RCC 7860 (cell line): Measurements from ENCODE around the gene ZNF276.
"Not testable (repeated sequence)": the region's sequence is repeated elsewhere in the genome, so short reads cannot be mapped to it uniquely, and the experiment has no call there.

ENCODE experiments used
- DNase-seq: peaks from one replicate; pipeline ENCODE4 v3.0.0-alpha.2; 2015; ENCODE audit warnings: low spot score
- FAIRE-seq: peaks from 2 replicates; lab custom pipeline; 2012; peaks lifted over from hg19 to GRCh38; lab: Jason Lieb, UNC

The ZNF276 gene

DNA sequence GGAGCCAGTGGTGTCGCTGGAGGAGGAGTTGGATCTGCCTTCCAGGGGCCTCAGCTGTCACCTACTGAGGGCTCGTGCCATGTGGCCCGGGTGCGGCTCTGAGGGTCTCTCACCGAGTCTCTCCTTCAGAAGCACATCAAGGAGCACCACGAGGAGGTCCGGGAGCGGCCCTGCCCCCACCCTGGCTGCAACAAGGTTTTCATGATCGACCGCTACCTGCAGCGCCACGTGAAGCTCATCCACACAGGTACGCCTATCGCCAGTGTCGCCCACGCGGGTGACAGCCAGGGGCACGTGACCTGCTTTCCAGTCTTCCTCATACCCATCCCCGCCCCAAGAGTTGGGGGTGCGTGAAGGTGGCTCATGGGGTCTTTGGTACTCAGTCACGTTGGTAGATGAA is 12.5 kb downstream of the ZNF276 start:
- DNase-seq (no peak), FAIRE-seq (no peak)

DNA sequence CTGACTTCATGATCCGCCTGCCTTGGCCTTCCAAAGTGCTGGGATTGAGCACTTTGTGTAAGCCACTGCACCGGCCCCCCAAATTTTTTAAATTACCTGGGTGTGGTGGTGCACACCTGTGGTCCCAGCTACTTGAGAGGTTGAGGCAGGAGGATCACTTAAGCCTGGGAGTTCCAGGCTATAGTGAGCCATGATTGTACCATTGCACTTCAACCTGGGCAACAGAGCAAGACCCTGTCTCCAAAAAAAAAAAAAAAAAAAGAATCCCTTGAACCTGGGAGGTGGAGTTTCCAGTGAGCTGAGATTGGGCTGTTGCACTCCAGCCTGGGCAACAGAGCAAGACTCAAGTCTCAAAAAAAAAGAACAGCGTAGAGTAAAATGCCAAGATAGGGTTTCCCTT is 15.2 kb downstream of the ZNF276 start:
- no peak for FAIRE-seq

DNA sequence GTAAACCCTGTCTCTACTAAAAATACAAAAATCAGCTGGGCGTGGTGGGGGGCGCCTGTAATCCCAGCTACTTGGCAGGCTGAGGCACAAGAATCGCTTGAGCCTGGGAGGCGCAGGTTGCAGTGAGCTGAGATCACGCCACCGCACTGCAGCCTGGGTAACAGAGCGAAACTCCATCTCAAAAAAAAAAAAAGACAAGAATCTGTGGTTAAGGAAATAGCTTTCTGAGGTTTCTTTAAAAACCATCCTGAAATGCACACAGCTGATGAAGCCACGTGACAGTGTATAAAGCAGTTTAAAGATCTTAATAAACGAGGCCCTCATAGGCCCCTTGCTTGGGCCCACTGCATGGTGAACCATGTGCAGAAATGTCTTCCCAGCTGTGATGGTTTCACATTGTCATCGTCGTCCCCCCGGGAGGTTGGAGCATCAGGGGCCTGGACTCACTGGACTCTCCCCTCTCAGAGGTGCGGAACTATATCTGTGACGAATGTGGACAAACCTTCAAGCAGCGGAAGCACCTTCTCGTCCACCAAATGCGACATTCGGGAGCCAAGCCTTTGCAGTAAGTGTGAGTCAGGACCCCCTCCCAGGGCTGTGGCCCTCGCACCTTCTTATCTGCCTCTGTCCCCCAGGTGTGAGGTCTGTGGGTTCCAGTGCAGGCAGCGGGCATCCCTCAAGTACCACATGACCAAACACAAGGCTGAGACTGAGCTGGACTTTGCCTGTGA is 16.2 kb downstream of the ZNF276 start:
- FAIRE-seq (no peak), DNase-seq (no peak)

More for the DNA sequence above, 15.2 kb downstream of the ZNF276 start:
- no peak for DNase-seq

DNA sequence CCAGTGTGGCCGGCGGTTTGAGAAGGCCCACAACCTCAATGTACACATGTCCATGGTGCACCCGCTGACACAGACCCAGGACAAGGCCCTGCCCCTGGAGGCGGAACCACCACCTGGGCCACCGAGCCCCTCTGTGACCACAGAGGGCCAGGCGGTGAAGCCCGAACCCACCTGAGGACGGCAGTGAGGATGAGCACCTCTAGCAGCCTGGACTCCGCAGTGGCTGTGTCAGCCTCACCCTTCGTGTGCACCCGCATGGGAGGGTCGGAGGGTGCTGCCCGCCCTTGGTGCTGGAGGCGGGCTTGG is 16.7 kb downstream of the ZNF276 start:
- DNase-seq (no peak), FAIRE-seq (no peak)

DNA sequence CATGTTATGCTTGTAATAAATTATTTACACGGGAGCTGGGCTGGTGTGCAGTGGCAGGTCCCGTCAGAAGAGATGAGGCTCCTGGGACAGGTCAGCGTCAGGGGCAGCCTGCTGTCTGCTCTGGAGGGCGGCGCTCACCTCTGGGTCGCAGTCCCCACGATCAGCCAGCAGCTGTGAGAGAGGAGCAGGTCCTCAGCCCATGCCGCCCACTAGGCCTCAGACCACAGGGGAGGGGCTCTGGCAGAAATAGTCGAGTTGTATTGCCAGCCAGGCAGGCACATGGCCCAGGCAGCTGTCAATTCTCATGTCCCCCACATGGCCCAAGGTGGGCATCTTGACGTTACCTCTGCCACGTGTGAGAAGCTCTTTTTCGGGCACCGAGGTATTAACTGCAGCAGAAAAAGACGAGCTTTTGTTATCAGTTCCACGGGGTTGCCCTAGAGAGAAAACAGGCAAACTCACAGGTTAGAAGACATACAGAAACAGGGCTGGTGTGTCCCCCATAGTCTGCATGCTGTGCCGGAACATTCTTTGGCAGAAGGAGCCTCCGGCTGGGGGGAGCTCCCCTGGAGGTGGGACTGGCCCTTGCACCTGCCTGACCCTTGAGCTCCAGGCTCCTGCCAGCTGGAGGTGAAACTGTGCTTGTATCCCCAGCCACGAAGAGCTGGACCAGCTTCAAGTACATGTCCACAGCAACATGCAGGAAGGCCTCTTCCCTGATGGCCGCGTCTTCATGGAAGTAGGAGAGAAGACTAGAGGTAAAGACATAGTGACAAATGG is 17.4 kb downstream of the ZNF276 start:
- FAIRE-seq (no peak), DNase-seq (no peak)

DNA sequence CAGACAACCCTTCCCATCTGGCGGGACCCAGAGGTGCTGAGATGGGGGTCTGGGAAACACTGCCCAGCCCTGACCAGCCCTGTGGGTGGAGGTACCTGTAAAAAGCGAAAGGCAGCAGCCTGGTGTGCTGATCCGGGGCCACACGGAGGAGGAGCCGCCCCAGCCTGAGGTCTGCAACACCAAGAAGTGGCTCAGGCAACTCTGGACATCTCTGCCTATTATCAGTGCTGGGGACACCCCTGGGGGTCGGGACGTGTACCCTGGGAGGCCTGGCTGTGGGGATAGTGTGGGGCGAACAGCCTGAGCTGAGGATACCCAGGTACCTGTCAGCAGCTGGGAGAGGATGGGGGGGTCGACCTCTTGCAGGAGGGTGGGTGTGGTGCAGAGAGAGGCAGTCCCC is 18.0 kb downstream of the ZNF276 start:
- DNase-seq (no peak), FAIRE-seq (no peak)

DNA sequence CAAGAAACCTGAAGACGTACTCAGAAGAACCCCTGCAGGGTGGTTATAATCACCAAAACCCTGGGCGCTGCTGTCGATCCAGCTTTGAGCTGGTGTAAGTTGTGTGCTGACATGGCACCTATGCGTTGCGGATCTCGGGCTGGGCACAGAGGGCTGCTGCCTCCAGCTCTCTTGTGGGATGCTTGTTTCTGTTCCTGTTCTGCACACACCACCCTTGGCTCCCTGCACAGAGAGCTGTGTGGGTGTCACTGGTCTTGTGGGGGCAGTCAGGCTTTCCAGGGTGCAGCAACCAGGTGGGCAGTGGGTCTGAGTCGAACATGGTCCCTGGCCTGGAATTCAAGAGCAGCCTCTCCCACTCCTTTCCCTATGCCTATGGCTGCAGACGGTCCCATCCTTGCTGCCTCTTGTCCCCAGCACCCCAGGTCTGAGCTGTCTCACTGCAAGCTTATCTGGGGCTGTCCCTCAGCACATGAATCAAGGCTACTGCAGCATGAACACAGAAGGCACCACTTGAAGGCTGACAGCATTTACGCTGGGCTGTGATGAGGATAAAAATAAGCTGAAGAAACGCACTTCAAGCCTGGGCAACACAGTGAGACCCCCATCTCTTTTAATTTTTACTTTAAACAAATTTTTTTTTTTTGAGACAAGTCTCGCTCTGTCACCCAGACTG is 20.1 kb downstream of the ZNF276 start:
- FAIRE-seq: no peak
- no peak for DNase-seq

DNA sequence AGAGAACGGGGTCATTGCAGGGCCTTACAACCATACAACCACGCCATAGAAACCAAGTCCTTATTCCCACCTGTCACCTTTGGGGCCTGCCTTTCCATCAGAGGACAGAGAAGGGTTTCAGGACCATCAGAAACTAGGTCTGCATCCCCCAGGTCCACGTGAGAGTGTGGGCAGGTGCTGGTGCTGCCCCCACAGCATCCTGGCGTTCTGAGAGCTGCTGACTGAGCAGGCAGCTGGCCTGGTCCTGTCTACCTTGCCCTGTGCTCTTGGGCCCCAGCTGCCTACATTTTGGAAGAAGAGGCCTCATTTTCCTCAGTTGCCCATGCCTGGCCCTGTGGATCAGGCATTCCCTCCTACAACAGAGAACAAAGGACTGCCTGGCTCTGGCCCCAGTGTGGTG is 21.6 kb downstream of the ZNF276 start:
- no peak for DNase-seq
- no peak for FAIRE-seq

DNA sequence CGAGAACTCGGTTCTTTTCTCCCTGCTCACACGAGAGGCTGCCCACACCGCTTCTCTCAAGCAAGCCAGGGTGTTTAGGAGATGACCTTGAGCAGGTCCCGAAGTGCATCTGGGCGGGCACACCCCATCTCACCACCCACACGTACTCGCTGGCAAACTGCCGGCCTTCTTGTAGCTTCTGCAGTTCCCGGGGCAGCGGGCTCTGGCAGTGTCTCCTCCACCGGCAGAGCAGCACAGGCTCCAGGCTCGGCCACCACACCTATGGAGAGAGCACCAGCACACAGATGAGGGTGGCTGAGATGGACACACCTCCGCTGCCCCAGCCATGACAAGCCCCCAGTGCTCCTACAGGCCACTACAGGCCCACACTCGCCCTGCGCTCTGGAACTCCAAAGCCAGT is 23.5 kb downstream of the ZNF276 start:
- DNase-seq: no peak
- FAIRE-seq: no peak

DNA sequence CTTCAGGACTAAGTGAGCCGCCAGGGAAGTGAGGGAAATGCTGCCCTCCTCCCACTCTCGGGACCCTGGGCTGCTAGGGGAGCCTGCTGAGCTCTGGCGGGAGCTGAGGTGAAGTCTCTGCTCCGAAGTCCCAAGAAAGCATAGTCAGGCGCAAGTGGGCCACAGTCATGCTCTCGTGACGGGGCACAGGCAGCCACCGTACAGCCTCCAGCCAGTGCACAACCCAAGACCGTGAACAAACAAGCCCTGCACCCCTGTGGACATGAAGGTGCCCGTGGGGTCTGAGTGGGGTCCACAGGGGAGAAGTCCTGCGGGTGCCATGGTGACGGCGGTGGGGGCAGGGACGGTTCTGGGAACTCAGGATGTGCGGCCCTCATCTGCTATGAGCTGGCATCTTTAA is 24.7 kb downstream of the ZNF276 start:
- FAIRE-seq: no peak

DNA sequence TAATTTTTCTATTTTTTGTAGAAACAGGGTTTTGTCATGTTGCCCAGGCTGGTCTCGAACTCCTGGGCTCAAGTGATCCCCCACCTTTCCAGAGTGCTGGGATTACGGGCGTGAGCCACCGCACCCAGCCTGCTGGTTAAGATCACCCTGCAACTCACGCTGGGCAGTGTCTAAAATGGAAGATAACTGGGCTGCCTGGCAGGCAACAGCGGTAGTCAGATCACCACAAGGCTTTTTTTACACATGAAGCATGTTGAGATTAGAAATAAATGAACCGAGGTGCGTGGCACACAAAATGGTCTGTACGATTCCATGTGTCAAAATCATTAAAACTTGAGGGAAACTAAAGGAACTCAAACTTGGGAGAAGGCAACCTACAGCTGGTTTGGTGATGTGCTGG is 26.7 kb downstream of the ZNF276 start:
- FAIRE-seq (no peak), DNase-seq (no peak)

More for the DNA sequence above, 24.7 kb downstream of the ZNF276 start:
- no peak for DNase-seq

DNA sequence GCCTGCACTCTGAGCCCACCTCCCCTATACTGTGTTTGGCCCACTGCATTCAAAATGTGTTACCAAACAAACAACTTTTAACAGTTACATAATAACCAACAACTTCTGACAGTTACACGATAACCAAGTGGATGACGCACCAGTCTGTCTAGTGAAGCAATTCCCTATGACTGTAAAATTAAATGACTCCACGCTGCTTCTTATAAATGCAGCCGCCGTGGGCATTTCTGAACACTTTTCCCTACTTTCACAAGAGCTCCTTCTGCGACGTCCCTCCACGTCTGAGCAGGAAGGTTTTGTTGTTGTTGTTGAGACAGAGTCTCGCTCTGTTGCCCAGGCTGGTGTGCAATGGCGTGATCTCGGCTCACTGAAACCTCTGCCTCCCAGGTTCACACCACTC is 27.6 kb downstream of the ZNF276 start:
- DNase-seq: no peak
- FAIRE-seq: no peak

DNA sequence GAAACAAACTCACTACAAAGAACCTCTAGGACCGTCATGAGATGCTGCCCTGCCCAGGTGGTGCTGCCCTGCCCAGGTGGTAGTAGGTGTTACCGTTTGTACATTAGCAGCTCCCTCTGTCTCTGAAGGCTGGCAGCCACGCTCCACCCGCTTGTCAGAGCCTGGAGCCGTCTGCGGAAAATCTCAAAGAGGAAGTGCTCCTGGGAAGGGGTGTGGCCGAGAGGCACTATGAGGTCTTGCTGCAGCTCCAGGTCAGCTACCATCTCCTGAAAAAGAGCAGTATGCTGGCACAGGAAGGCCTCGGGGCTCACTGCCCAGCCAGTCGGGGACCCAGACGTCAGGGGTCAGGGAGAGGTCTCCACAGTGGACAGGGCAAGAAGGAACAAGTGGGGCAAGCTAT is 28.3 kb downstream of the ZNF276 start:
- DNase-seq (no peak), FAIRE-seq (no peak)

DNA sequence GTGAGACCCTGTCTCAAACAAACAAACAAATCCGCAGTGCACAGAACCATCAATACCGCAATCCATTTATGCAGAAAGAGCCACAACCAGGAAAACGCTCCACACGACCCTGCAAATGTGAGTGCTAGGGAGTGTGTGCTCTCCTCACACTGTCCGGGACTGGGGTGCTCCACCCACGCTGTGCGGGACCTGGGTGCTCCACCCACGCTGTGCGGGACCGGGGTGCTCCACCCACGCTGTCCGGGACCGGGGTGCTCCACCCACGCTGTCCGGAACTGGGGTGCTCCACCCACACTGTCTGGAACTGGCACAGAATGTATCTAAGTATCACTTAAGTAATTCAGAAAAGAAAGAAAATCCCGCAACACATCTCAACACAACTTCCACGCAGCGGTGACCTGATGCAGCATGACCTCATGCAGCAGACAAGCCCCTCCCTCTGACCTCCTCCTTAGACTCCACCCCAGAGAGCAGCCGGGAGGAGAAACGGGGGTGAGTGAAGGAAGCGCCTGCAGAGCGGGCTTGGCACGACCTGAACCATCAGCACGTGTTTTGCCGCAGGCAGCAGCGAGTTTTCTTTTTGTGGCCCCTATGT is 38.5 kb downstream of the ZNF276 start:
- FAIRE-seq (no peak), DNase-seq (no peak)

DNA sequence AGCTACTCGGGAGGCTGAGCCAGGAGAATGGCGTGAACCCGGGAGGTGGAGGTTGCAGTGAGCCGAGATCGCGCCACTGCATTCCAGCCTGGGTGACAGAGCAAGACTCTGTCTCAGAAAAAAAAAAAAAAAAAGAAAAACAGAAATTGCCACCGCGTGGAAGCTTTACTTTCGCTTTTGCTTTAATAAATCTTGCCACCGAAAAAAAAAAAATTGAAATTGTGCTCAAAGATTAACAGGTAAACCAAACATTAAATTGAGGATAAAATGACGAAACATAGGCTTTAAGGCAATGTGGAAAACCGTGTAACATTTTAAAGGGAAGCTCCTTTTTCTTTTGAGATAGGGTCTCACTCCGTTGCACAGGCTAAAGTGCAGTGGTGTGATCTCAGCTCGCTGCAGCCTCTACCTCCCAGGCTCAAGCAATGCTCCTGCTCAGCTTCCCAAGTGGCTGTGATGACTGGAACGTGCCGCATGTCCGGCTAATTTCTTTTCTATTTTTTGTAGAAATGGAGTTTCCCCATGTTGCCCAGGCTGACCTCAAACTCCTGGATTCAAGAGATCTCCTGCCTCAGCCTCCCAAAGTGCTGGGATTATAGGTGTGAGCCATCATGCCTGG is 40.1 kb downstream of the ZNF276 start:
- FAIRE-seq (no peak), DNase-seq (no peak)

DNA sequence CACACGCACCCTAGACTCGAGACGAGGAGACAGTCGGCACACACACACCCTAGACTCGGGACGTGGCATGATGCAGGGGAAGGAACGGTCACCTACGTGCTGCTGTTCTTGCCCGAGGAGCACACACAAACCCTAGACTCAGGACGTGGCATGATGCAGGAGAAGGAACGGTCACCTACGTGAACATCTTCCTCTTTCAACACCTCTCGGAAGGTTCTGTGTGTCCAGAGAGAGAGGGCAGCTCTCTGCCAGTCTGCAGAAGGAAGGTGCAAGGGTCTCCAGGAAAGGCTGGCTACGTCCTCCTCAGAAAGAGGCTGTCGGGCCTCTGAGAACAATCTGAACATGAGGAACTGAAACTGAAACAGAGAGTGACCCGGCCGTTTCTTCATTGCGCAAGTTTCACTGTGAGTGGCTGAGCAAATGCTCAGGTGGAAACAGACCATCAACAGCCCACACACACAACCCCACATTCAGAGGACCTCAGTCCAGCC is 43.4 kb downstream of the ZNF276 start:
- FAIRE-seq (no peak), DNase-seq (no peak)

DNA sequence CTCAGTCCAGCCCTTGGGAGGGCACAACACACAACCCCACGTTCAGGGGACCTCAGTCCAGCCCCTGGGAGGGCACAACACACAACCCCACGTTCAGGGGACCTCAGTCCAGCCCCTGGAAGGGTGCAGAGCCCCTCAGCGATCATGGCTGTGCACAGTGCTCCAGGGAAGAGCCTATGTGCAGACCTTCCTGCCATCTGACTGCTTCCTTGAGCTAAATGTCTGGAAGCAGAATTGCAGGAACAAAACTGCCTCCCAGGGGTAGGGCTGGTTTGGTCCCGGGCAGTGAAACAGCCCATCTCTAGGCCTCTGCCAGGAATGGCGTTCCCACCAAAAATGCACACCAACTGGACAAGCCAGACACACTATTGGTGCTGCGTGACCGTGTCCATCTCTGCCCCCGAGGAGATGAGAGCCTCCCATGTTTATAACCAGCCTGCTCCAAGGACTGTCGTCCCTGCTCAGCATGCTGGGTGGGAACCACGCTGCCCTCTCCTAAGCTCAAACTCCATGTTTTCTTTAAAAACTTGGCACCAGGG is 44.0 kb downstream of the ZNF276 start:
- FAIRE-seq: no peak
- DNase-seq: no peak

DNA sequence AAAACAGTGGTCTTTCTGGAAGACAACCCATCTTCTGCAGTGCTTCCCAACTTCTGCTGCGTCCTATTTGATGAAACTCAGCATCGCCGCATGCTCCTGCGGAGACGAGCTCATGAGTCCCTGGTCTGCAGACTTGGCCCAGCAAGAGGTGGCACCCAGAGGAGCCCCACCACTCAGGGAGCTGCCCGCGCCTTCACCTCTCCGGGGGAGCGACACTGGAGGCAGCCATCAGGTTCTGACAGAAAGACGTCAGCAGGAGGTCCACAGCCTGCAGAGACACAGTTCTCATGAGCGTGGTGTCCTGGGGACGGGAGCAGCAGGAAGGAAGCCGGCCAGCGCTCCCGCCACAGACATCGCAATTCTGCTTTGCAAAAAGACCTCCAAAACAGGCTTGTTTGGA is 49.0 kb downstream of the ZNF276 start:
- no peak for DNase-seq
- FAIRE-seq: no peak

DNA sequence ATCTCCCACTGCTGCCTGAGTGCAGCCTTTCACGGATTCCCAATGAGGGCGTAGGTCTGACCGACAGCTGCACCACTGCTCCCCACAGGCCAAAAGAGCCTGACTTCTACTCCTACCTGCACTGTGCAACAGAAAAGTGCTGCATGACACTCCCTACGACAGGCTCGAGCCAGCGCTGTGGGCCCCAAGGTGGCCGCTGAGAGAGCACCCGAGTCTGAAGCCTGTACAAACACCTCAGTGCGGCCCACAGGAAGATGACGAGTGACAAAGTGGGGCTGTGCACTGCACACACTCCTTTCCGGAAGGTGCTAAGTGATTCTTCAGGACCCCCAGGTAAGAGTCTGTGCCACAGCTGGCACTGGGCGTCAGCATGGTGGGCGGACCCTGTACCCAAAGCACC is 53.9 kb downstream of the ZNF276 start:
- FAIRE-seq (no peak), DNase-seq (no peak)

DNA sequence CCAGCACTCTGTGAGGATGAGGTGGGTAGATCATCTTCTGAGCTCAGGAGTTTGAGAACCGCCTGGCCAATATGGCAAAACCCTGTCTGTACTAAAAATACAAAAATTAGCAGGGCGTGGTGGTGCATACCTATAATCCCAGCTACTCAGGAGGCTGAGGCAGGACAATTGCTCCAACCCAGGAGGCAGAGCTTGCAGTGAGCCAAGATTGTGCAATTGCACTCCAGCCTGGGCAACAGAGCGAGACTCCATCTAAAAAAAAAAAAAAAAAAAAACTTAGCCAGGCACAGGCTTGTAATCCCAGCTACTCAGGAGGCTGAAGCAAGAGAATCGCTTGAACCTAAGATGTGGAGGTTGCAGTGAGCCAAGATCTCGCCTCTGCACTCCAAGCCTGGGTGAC is 56.9 kb downstream of the ZNF276 start:
- not testable (repeated sequence) for FAIRE-seq, DNase-seq
